ENCODE data around the gene SIGLEC11. TPM values are rescaled to one million over a fixed set of nuclear protein-coding genes. Genes with fewer than 3 reads are reported as not detected.

SIGLEC11 gene
- total RNA-seq, 4 donors from 2014 or later: 0.85 to 3.6 (median 1.3) TPM

GRCh38 chr19:49983645-49984229 is 22.8 kb upstream of the SIGLEC11 start:
- ATAC-seq: peak; percentile 54
- peak in 3 of 4 experiments; percentile 71 to 82 (median 76) for TF ChIP-seq CTCF (IDR thresholded peaks at IDR 0.05)
- TF ChIP-seq POLR2A (IDR thresholded peaks at IDR 0.05): no peak
- Histone ChIP-seq H3K4me3 (no peak overlapping the region), H3K4me1 (no peaks in the 10 kb centered on the region), H3K27ac (no peak overlapping the region), H3K9me3 (no peaks in the 10 kb centered on the region), H3K27me3 (no peaks in the 10 kb centered on the region), H3K36me3 (peaks cover 0 to 98% of the 10 kb centered on the region in 2 donors)
- WGBS, 2 donors (ENCODE audit: low coverage in 1 of 2): 25 to 66% methylated on average over 4 of the region's 10 CpGs

- H3K9me3 ChIP-seq: no peaks in the 10 kb centered on the region
- TF ChIP-seq POLR2A (IDR thresholded peaks at IDR 0.05) (no peak), POLR2AphosphoS5 (IDR thresholded peaks at IDR 0.05) (no peak), EP300 (IDR thresholded peaks at IDR 0.05) (no peak), CTCF (IDR thresholded peaks at IDR 0.05) (no peak)
- no peak overlapping the region for H3K27ac ChIP-seq
- no peaks in the 10 kb centered on the region for H3K4me1 ChIP-seq
- no peak for ATAC-seq
- no peak overlapping the region for H3K4me3 ChIP-seq
- 69 to 88% methylated on average over 4 to 13 of the region's 21 CpGs for whole genome bisulfite sequencing, 2 donors (ENCODE audit: low coverage in 1 of 2)
- no peaks in the 10 kb centered on the region for H3K27me3 ChIP-seq
- H3K36me3 ChIP-seq: peaks cover 0 to 98% of the 10 kb centered on the region in 2 donors
Observed at GRCh38 chr19:49981603-49982593, 20.9 kb upstream of the SIGLEC11 start.

- ATAC-seq: no peak
- H3K9me3 ChIP-seq: no peaks in the 10 kb centered on the region
- no peaks in the 10 kb centered on the region for H3K27me3 ChIP-seq
- H3K27ac ChIP-seq: no peak overlapping the region
- no peaks in the 10 kb centered on the region for H3K4me1 ChIP-seq
- 40 to 93% methylated on average over 1 to 6 of the region's 11 CpGs for WGBS, 2 donors (ENCODE audit: low coverage in 1 of 2)
- no peak overlapping the region for H3K4me3 ChIP-seq
- no peak for TF ChIP-seq EP300 (IDR thresholded peaks at IDR 0.05)
- TF ChIP-seq POLR2A (IDR thresholded peaks at IDR 0.05): no peak
- TF ChIP-seq CTCF (IDR thresholded peaks at IDR 0.05): no peak
- TF ChIP-seq POLR2AphosphoS5 (IDR thresholded peaks at IDR 0.05): no peak
- peaks cover 0 to 86% of the 10 kb centered on the region in 2 donors for H3K36me3 ChIP-seq
Observed at GRCh38 chr19:49978324-49978723, 17.4 kb upstream of the SIGLEC11 start.

- 75 to 80% methylated on average over 1 to 4 of the region's 18 CpGs for WGBS, 2 donors (ENCODE audit: low coverage in 1 of 2)
- Histone ChIP-seq H3K4me3 (no peak overlapping the region), H3K9me3 (no peaks in the 10 kb centered on the region), H3K4me1 (no peaks in the 10 kb centered on the region), H3K27ac (no peak overlapping the region), H3K36me3 (peaks cover 0 to 82% of the 10 kb centered on the region in 2 donors), H3K27me3 (no peaks in the 10 kb centered on the region)
- TF ChIP-seq EP300 (IDR thresholded peaks at IDR 0.05) (no peak), CTCF (IDR thresholded peaks at IDR 0.05) (no peak), POLR2AphosphoS5 (IDR thresholded peaks at IDR 0.05) (no peak), POLR2A (IDR thresholded peaks at IDR 0.05) (no peak)
- no peak for ATAC-seq
Observed at GRCh38 chr19:49977881-49978280, 16.9 kb upstream of the SIGLEC11 start.
